Mesodermal cell (in vitro differentiated cells): ENCODE measurements around the gene DDX54. TPM values are rescaled to one million over a fixed set of nuclear protein-coding genes. Genes with fewer than 3 reads are reported as not detected.

ENCODE experiments used
- H3K27ac ChIP-seq: 2 replicates; pipeline ENCODE4 v1.7.0; 2013; ENCODE audit warnings: mild to moderate bottlenecking, low read depth, low read length, moderate library complexity; ENCODE audit not compliant: severe bottlenecking
- H3K36me3 ChIP-seq: 2 replicates; pipeline ENCODE4 v1.7.1; 2013; ENCODE audit warnings: mild to moderate bottlenecking, low read length, moderate library complexity; ENCODE audit not compliant: control insufficient read depth, insufficient read depth
- H3K4me1 ChIP-seq: one replicate; pipeline ENCODE4 v1.7.1; 2013; ENCODE audit warnings: mild to moderate bottlenecking, low read length; ENCODE audit not compliant: insufficient read depth, control insufficient read depth, poor library complexity, severe bottlenecking
- H3K4me3 ChIP-seq: 2 replicates; pipeline ENCODE4 v1.7.0; 2013; ENCODE audit warnings: low read length, control low read depth, mild to moderate bottlenecking; ENCODE audit not compliant: insufficient read depth, poor library complexity, severe bottlenecking; ENCODE audit errors: extremely low read depth
- H3K9me3 ChIP-seq: 2 replicates; pipeline ENCODE4 v1.7.1; 2013; ENCODE audit warnings: mild to moderate bottlenecking, low read length, moderate library complexity; ENCODE audit not compliant: control insufficient read depth
- WGBS, 2 experiments: methylation state at CpG; one replicate each; pipeline ENCODE4 v1.1.5; 2013; ENCODE audit warnings: missing lambda C conversion rate in 2 of 2; ENCODE audit not compliant: insufficient coverage in 2 of 2; 5-methylcytosine and 5-hydroxymethylcytosine counted together
- polyA plus RNA-seq, 2 experiments: library from polyadenylated mRNA; stranded (reverse); fragments of 50-300 nt; gene quantifications; one replicate each; pipeline ENCODE4 v1.2.3, GENCODE V29; 2013

DDX54 gene
- polyA plus RNA-seq (2013, experiment 1 of 2), result 43.4 TPM
- polyA plus RNA-seq (2013, experiment 2 of 2), result 35.9 TPM

GRCh38 chr12:113185180-113186032, at the start of gene DDX54, which contains the start of gene RITA1:
Gene DDX54 (minus strand): TSS chr12:113185478. CDS start chr12:113185451, 27 bp downstream.
Gene RITA1 (plus strand): TSS chr12:113185721. CDS start chr12:113186747, 1,026 bp downstream.
- Histone ChIP-seq H3K9me3 (no peaks in the 10 kb centered on the region), H3K36me3 (peaks cover 35% of the 10 kb centered on the region), H3K4me1 (peaks cover 4% of the 10 kb centered on the region), H3K27ac (peak within 1 kb of the TSS; percentile 98), H3K4me3 (peak within 1 kb of the TSS; percentile 83)
- 0% methylated on average over 73 to 80 of the region's 89 CpGs for WGBS, 2 experiments

DNA sequence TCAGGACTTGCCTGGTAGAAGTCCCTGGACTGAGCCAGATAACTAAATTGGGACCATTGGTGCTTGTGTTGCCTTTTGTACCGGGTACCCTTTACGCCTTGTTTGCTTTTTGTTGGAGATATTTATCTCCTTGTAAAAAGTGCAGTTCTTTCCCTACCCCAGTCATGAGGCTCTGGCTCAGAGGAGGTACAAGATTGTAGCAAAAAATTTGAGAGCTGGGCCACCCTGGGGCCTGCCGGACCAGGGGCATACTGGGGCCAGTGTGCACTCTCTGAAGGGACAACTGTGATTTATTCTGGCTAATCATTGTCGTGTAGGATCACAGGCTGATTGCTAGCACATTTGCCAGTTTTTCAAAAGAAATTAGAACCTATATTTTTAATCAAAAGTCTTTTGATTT, 49.2 kb upstream of the DDX54 start:
- peaks cover 36% of the 10 kb centered on the region for H3K36me3 ChIP-seq
- H3K9me3 ChIP-seq, result peaks cover 8% of the 10 kb centered on the region
- no peak overlapping the region for H3K4me3 ChIP-seq
- H3K27ac ChIP-seq, result no peak overlapping the region
- 93 to 100% methylated on average over 1 to 2 of the region's 4 CpGs for WGBS, 2 experiments
- peaks cover 23% of the 10 kb centered on the region for H3K4me1 ChIP-seq

- WGBS, 2 experiments, result 94 to 96% methylated on average over 3 to 4 of the region's 4 CpGs
- peaks cover 8% of the 10 kb centered on the region for H3K9me3 ChIP-seq
- H3K4me1 ChIP-seq, result peaks cover 26% of the 10 kb centered on the region
- no peak overlapping the region for H3K27ac ChIP-seq
- peaks cover 40% of the 10 kb centered on the region for H3K36me3 ChIP-seq
- H3K4me3 ChIP-seq, result no peak overlapping the region
Observed at GRCh38 chr12:113233967-113234366, 48.7 kb upstream of the DDX54 start.

- H3K4me1 ChIP-seq, result peaks cover 29% of the 10 kb centered on the region
- H3K4me3 ChIP-seq, result no peak overlapping the region
- 59 to 64% methylated on average over 22 to 24 of the region's 25 CpGs for WGBS, 2 experiments
- peaks cover 40% of the 10 kb centered on the region for H3K36me3 ChIP-seq
- H3K9me3 ChIP-seq, result peaks cover 8% of the 10 kb centered on the region
- no peak overlapping the region for H3K27ac ChIP-seq
Observed at GRCh38 chr12:113232840-113233585, 47.7 kb upstream of the DDX54 start.

GRCh38 chr12:113232089-113232839, 47.0 kb upstream of the DDX54 start:
- H3K9me3 ChIP-seq, result peaks cover 8% of the 10 kb centered on the region
- H3K27ac ChIP-seq, result peak overlapping the region; percentile 53
- H3K36me3 ChIP-seq, result peaks cover 44% of the 10 kb centered on the region
- 91 to 95% methylated on average over 15 to 17 of the region's 18 CpGs for WGBS, 2 experiments
- H3K4me1 ChIP-seq, result peaks cover 29% of the 10 kb centered on the region
- H3K4me3 ChIP-seq, result no peak overlapping the region

GRCh38 chr12:113231235-113232088, 46.2 kb upstream of the DDX54 start:
- Histone ChIP-seq H3K36me3 (peaks cover 45% of the 10 kb centered on the region), H3K27ac (peak overlapping the region; percentile 53), H3K4me3 (no peak overlapping the region), H3K9me3 (peaks cover 8% of the 10 kb centered on the region), H3K4me1 (peaks cover 29% of the 10 kb centered on the region)
- 85 to 89% methylated on average over 4 to 7 of the region's 8 CpGs for WGBS, 2 experiments

DNA sequence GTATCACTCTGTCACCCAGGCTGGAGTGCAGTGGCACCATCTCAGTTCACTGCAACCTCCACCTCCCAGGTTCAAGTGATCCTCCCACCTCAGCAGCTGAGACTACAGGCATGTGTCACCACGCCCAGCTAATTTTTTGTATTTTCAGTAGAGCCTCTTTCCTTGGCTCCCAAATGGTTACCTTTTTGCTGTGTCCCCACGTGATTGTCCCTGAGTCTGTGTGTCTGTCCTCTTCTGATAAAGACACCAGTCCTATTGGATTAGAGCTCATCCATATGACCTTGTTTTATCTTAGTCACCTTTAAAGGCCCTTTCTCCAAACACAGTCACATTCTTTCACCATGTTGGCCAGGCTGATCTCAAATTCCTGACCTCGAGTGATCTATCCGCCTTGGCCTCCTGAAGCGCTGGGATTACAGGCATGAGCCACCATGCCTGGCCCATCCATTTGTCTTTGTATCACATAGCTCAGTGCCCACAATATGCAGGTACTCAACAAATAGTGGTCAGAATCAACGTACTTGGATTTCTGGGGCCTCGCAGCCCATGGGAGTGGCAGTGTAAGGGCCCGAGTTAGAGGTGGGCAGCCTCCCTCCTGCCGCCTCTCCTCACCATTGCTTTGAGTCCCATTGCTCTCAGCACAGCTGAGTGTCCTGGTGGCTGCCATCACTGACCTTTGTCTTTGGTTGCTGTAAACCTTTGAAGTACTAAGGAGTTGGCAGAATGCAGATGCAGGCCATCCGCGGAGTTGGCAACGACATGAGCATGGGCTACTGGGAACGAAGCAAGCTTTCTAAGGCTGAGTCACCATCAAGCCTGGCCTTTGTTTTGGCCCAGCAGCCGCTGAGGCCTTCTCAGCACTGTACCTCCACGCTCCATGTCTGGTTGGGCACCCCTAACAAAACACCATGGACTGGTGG, 45.3 kb upstream of the DDX54 start:
- WGBS, 2 experiments, result 94 to 98% methylated on average over 14 to 15 of the region's 15 CpGs
- Histone ChIP-seq H3K4me1 (peaks cover 27% of the 10 kb centered on the region), H3K36me3 (peaks cover 45% of the 10 kb centered on the region), H3K27ac (no peak overlapping the region), H3K4me3 (no peak overlapping the region), H3K9me3 (peaks cover 8% of the 10 kb centered on the region)

GRCh38 chr12:113228394-113229028, 43.2 kb upstream of the DDX54 start:
- 74 to 87% methylated on average over 4 of the region's 5 CpGs for WGBS, 2 experiments
- peaks cover 30% of the 10 kb centered on the region for H3K4me1 ChIP-seq
- H3K36me3 ChIP-seq, result peaks cover 44% of the 10 kb centered on the region
- no peak overlapping the region for H3K4me3 ChIP-seq
- peak overlapping the region; percentile 23 for H3K27ac ChIP-seq
- H3K9me3 ChIP-seq, result peaks cover 8% of the 10 kb centered on the region
